Measurements from ENCODE around the gene GPATCH3. TPM values are rescaled to one million over a fixed set of nuclear protein-coding genes. Genes with fewer than 3 reads are reported as not detected.

Gene GPATCH3
- total and polyA plus RNA-seq, 3 experiments from 2014 or later = 15.2 to 21.3 (median 20.0) TPM

- H3K9me3 ChIP-seq (ENCODE audit: low read length) = no peaks in the 10 kb centered on the region
- H3K4me3 ChIP-seq (ENCODE audit: low read length) = peak within 1 kb of the TSS; percentile 77
- Mint-ChIP-seq H3K4me3 (peak within 1 kb of the TSS; percentile 87 to 97 (median 93)), H3K9me3 (no peaks in the 10 kb centered on the region), H3K36me3 (peaks cover under 1 to 36% (median under 1%) of the 10 kb centered on the region in 3 donors), H3K27me3 (peaks cover 0 to 1% of the 10 kb centered on the region in 2 donors), H3K27ac (peak within 1 kb of the TSS; percentile 87 to 98 (median 95)), H3K4me1 (peaks cover 26 to 46% (median 40%) of the 10 kb centered on the region in 3 donors)
- peaks cover 22% of the 10 kb centered on the region for H3K4me1 ChIP-seq (ENCODE audit: insufficient read depth, low read length)
- H3K27me3 ChIP-seq (ENCODE audit: insufficient read depth, low read length, poor library complexity, severe bottlenecking) = no peaks in the 10 kb centered on the region
- CTCF ChIA-PET = interaction anchor here (1.2 kb wide), 2 partner anchors 7 to 32 kb away, joined by 3 read pairs; partner anchors contain the start of gene GPN2
- DNase-seq = peak; percentile 93 to 97 (median 95)
- POLR2A ChIA-PET = interaction anchor here (0.5 to 1.9 kb wide), 5 partner anchors 21 to 1692 kb away, joined by 3 to 6 read pairs (median 4); partner anchors contain the start of genes GPATCH3 and GPN2
- H3K36me3 ChIP-seq (ENCODE audit: insufficient read depth, low read length) = peaks cover 15% of the 10 kb centered on the region
- H3K27ac ChIP-seq (ENCODE audit: low read depth, low read length) = peak within 1 kb of the TSS; percentile 84
Measured at GRCh38 chr1:26921540-26922430, 21.5 kb upstream of the GPATCH3 start, which contains the start of gene NUDC. TSS of gene NUDC (plus strand) at chr1:26921743. CDS start at chr1:26921849, 106 bp downstream.

- CTCF ChIA-PET = interaction anchor here (1.2 kb wide), 2 partner anchors 8 to 31 kb away, joined by 3 read pairs; partner anchors contain the start of gene GPN2
- H3K9me3 ChIP-seq (ENCODE audit: low read length) = no peaks in the 10 kb centered on the region
- peak overlapping the region; percentile 87 to 98 (median 95) for H3K27ac Mint-ChIP-seq
- peaks cover 0 to 1% of the 10 kb centered on the region in 2 donors for H3K27me3 Mint-ChIP-seq
- peaks cover 8% of the 10 kb centered on the region for H3K36me3 ChIP-seq (ENCODE audit: insufficient read depth, low read length)
- H3K4me3 ChIP-seq (ENCODE audit: low read length) = peak overlapping the region; percentile 77
- no peak for DNase-seq
- H3K27ac ChIP-seq (ENCODE audit: low read depth, low read length) = peak overlapping the region; percentile 84
- POLR2A ChIA-PET = interaction anchor here (0.5 to 1.9 kb wide), 4 partner anchors 20 to 847 kb away, joined by 3 to 6 read pairs (median 5); partner anchors contain the start of genes GPATCH3 and GPN2
- peaks cover 22% of the 10 kb centered on the region for H3K4me1 ChIP-seq (ENCODE audit: insufficient read depth, low read length)
- H3K9me3 Mint-ChIP-seq = no peaks in the 10 kb centered on the region
- H3K4me3 Mint-ChIP-seq = peak overlapping the region; percentile 87 to 97 (median 93)
- H3K36me3 Mint-ChIP-seq = peaks cover 0 to 30% (median 0%) of the 10 kb centered on the region in 3 donors
- H3K4me1 Mint-ChIP-seq = peaks cover 26 to 42% (median 38%) of the 10 kb centered on the region in 3 donors
- no peaks in the 10 kb centered on the region for H3K27me3 ChIP-seq (ENCODE audit: insufficient read depth, low read length, poor library complexity, severe bottlenecking)
Measured at GRCh38 chr1:26921126-26921539, 20.9 kb upstream of the GPATCH3 start.

DNA sequence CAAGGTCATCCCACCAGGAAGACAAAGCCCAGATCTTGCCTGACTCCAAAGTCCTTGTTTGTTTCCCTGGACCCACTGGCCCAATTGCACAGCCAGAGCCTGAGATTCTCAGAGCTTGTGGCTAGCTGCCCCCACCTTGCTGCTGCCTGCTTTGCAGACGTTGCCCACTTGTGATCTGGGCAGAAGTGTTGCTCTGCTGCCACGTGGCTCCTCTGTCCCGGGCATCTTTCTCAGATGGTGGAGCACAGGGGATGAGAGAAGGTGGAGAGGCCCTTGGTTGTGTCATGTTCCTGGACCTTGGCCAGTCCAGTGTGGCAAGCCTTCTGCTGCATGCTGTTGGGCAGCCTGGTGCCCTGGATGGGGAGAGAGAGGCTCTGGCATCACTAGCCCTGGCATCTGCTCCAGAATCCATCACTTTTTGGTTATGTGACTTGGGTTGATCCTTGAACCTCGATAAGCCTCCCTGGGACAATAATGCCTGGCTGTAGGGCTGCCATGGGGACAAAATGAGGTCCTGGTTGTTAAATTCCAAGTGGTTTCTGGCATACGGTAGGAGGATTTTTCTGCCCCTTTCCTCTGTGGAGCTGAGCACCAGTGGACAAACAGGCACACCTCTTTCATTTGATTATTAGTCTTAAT is 15.1 kb upstream of the GPATCH3 start:
- no peaks in the 10 kb centered on the region for H3K36me3 Mint-ChIP-seq
- POLR2A ChIA-PET = no interaction called here
- H3K4me3 Mint-ChIP-seq = no peak overlapping the region
- H3K27ac Mint-ChIP-seq = peak overlapping the region in 1 of 8 donors; percentile 64
- H3K4me1 ChIP-seq (ENCODE audit: insufficient read depth, low read length) = no peaks in the 10 kb centered on the region
- H3K9me3 Mint-ChIP-seq = no peaks in the 10 kb centered on the region
- CTCF ChIA-PET = no interaction called here
- no peak for DNase-seq
- H3K27me3 Mint-ChIP-seq = peaks cover 3% of the 10 kb centered on the region in 2 donors
- no peaks in the 10 kb centered on the region for H3K36me3 ChIP-seq (ENCODE audit: insufficient read depth, low read length)
- no peak overlapping the region for H3K4me3 ChIP-seq (ENCODE audit: low read length)
- H3K9me3 ChIP-seq (ENCODE audit: low read length) = no peaks in the 10 kb centered on the region
- H3K4me1 Mint-ChIP-seq = peaks cover under 1 to 6% (median 4%) of the 10 kb centered on the region in 3 donors
- no peak overlapping the region for H3K27ac ChIP-seq (ENCODE audit: low read depth, low read length)
- no peaks in the 10 kb centered on the region for H3K27me3 ChIP-seq (ENCODE audit: insufficient read depth, low read length, poor library complexity, severe bottlenecking)

- Histone ChIP-seq H3K4me3 (ENCODE audit: low read length) (no peak within 1 kb of the TSS), H3K9me3 (ENCODE audit: low read length) (no peaks in the 10 kb centered on the region), H3K36me3 (ENCODE audit: insufficient read depth, low read length) (no peaks in the 10 kb centered on the region), H3K27me3 (ENCODE audit: insufficient read depth, low read length, poor library complexity, severe bottlenecking) (no peaks in the 10 kb centered on the region), H3K27ac (ENCODE audit: low read depth, low read length) (peak within 1 kb of the TSS; percentile 47), H3K4me1 (ENCODE audit: insufficient read depth, low read length) (no peaks in the 10 kb centered on the region)
- no peak within 1 kb of the TSS for H3K27ac Mint-ChIP-seq
- H3K36me3 Mint-ChIP-seq = no peaks in the 10 kb centered on the region
- DNase-seq = no peak
- H3K4me1 Mint-ChIP-seq = no peaks in the 10 kb centered on the region
- CTCF ChIA-PET = interaction anchor here (1.4 kb wide), 1 partner anchor 13 kb away, joined by 4 read pairs; the partner anchor contains the start of gene GPATCH3
- H3K9me3 Mint-ChIP-seq = no peaks in the 10 kb centered on the region
- POLR2A ChIA-PET = no interaction called here
- H3K4me3 Mint-ChIP-seq = peak within 1 kb of the TSS in 1 of 7 donors; percentile 20
- H3K27me3 Mint-ChIP-seq = peaks cover 3 to 8% of the 10 kb centered on the region in 2 donors
Measured at GRCh38 chr1:26913754-26914619, 13.7 kb upstream of the GPATCH3 start, which contains the start of gene NR0B2. TSS of gene NR0B2 (minus strand) at chr1:26913975. CDS start at chr1:26913940, 35 bp downstream.

DNA sequence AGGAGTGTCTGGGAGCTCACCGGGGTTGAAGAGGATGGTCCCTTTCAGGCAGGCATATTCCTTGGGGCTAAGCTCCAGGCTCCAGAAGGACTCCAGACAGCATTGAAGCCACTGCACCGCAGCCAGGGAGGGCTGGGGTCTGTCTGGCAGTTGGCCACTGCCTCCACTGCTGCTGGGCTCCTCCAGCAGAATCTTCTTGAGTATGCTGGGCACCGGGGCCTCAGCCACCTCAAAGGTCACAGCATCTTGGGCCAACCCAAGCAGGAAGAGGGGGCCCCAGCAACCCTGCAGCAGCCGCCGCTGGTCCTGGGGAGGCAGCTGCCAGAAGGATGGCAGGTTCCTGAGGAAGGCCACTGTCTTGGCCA is 13.1 kb upstream of the GPATCH3 start:
- POLR2A ChIA-PET = no interaction called here
- H3K27me3 ChIP-seq (ENCODE audit: insufficient read depth, low read length, poor library complexity, severe bottlenecking) = no peaks in the 10 kb centered on the region
- H3K36me3 ChIP-seq (ENCODE audit: insufficient read depth, low read length) = no peaks in the 10 kb centered on the region
- H3K9me3 Mint-ChIP-seq = no peaks in the 10 kb centered on the region
- H3K4me3 Mint-ChIP-seq = no peak overlapping the region
- no peak overlapping the region for H3K27ac Mint-ChIP-seq
- no peaks in the 10 kb centered on the region for H3K9me3 ChIP-seq (ENCODE audit: low read length)
- peaks cover 3 to 8% of the 10 kb centered on the region in 2 donors for H3K27me3 Mint-ChIP-seq
- no peak for DNase-seq
- H3K4me3 ChIP-seq (ENCODE audit: low read length) = no peak overlapping the region
- H3K4me1 ChIP-seq (ENCODE audit: insufficient read depth, low read length) = no peaks in the 10 kb centered on the region
- no peak overlapping the region for H3K27ac ChIP-seq (ENCODE audit: low read depth, low read length)
- CTCF ChIA-PET = interaction anchor here (1.4 kb wide), 1 partner anchor 13 kb away, joined by 4 read pairs; the partner anchor contains the start of gene GPATCH3
- H3K36me3 Mint-ChIP-seq = no peaks in the 10 kb centered on the region
- no peaks in the 10 kb centered on the region for H3K4me1 Mint-ChIP-seq

DNA sequence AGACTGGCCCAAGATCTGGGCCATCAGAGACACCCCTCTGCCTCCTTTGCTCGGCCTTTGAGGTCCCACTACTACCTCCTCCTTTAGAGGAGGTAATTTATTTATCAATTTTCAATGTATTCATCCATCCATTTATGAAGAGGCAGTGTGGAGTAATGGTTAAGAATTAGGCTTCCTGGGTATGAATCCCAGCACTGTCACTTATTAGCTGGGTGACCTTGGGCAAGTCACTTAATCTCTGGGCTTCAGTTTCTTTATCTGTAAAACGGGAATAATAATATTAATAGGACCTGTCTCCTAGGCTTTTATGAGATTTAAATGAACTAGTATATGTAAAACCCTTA is 11.9 kb upstream of the GPATCH3 start:
- POLR2A ChIA-PET = no interaction called here
- Histone ChIP-seq H3K27me3 (ENCODE audit: insufficient read depth, low read length, poor library complexity, severe bottlenecking) (no peaks in the 10 kb centered on the region), H3K4me1 (ENCODE audit: insufficient read depth, low read length) (no peaks in the 10 kb centered on the region), H3K9me3 (ENCODE audit: low read length) (no peaks in the 10 kb centered on the region), H3K4me3 (ENCODE audit: low read length) (no peak overlapping the region), H3K36me3 (ENCODE audit: insufficient read depth, low read length) (no peaks in the 10 kb centered on the region), H3K27ac (ENCODE audit: low read depth, low read length) (no peak overlapping the region)
- no peak for DNase-seq
- Mint-ChIP-seq H3K9me3 (no peaks in the 10 kb centered on the region), H3K4me1 (no peaks in the 10 kb centered on the region), H3K27me3 (peaks cover 4 to 8% of the 10 kb centered on the region in 2 donors), H3K36me3 (no peaks in the 10 kb centered on the region), H3K4me3 (no peak overlapping the region), H3K27ac (no peak overlapping the region)
- CTCF ChIA-PET = no interaction called here

DNA sequence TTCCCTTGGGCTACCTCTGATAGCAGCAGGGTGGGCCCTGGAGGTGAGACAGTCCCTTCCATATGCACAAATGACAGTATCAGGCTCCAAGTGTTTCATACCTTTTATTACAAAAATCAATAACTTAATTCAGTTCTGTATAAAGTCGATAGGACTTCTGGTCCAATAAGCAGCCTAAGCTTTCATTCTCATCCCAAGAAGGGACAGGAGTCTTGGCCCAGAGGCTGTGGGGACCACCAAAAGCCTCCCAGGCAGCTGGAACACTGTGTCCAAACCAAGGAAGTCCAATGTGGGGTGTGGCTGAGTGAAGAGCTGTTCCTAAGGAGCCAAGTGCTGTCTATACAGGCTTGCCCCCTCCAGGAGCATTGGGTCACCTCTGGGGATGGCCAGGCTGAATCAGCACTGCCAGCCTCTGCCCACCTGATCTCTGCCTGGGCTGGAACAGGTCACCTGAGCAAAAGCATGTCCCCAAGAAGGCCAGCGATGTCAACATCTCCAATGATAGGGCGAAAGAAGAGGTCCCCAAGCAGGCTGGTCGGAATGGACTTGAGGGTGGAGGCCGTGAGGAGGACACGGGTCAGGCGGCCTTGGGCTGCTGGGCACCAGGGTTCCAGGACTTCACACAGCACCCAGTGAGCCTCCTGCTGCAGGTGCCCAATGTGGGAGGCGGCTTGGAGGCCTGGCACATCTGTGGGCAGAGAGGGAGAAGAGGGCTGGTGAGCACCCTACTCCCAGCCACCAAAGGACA is 11.3 kb upstream of the GPATCH3 start:
- no peaks in the 10 kb centered on the region for H3K36me3 Mint-ChIP-seq
- DNase-seq = no peak
- no peaks in the 10 kb centered on the region for H3K9me3 Mint-ChIP-seq
- no peak overlapping the region for H3K4me3 ChIP-seq (ENCODE audit: low read length)
- H3K4me3 Mint-ChIP-seq = no peak overlapping the region
- no peaks in the 10 kb centered on the region for H3K4me1 ChIP-seq (ENCODE audit: insufficient read depth, low read length)
- POLR2A ChIA-PET = no interaction called here
- no peaks in the 10 kb centered on the region for H3K27me3 ChIP-seq (ENCODE audit: insufficient read depth, low read length, poor library complexity, severe bottlenecking)
- H3K27ac Mint-ChIP-seq = no peak overlapping the region
- CTCF ChIA-PET = no interaction called here
- peaks cover 4 to 8% of the 10 kb centered on the region in 2 donors for H3K27me3 Mint-ChIP-seq
- no peaks in the 10 kb centered on the region for H3K4me1 Mint-ChIP-seq
- no peaks in the 10 kb centered on the region for H3K36me3 ChIP-seq (ENCODE audit: insufficient read depth, low read length)
- H3K9me3 ChIP-seq (ENCODE audit: low read length) = no peaks in the 10 kb centered on the region
- H3K27ac ChIP-seq (ENCODE audit: low read depth, low read length) = no peak overlapping the region
